ENCODE measurements around the gene TOMM20.
A peak's percentile ranks its signal among the peaks of the same experiment; 100 is the strongest.
"Not testable (repeated sequence)": the region's sequence is repeated elsewhere in the genome, so short reads cannot be mapped to it uniquely, and the experiment has no call there.

TOMM20 gene

GRCh38 chr1:235102259-235102582 is 26.4 kb downstream of the TOMM20 start:
- no peak for DNase-seq (ENCODE audit: low spot score)

GRCh38 chr1:235101558-235102258 is 26.9 kb downstream of the TOMM20 start:
- no peak for DNase-seq (ENCODE audit: low spot score)

- DNase-seq (ENCODE audit: low spot score) = peak; percentile 40
These were observed 28.4 kb downstream of the TOMM20 start for GRCh38 chr1:235100194-235100772.

GRCh38 chr1:235098991-235099390 is 29.6 kb downstream of the TOMM20 start:
- DNase-seq (ENCODE audit: low spot score) = no peak

GRCh38 chr1:235098547-235098946 is 30.1 kb downstream of the TOMM20 start:
- DNase-seq (ENCODE audit: low spot score) = no peak

- not testable (repeated sequence) for DNase-seq (ENCODE audit: low spot score)
These were observed 31.1 kb downstream of the TOMM20 start for GRCh38 chr1:235097501-235097900.

- no peak for DNase-seq (ENCODE audit: low spot score)
These were observed 32.6 kb downstream of the TOMM20 start for GRCh38 chr1:235095938-235096562.

GRCh38 chr1:235093696-235094592 is 34.7 kb downstream of the TOMM20 start:
- peak; percentile 80 for DNase-seq (ENCODE audit: low spot score)

- no peak for DNase-seq (ENCODE audit: low spot score)
These were observed 35.5 kb downstream of the TOMM20 start for GRCh38 chr1:235093013-235093695.

- DNase-seq (ENCODE audit: low spot score) = not testable (repeated sequence)
These were observed 36.2 kb downstream of the TOMM20 start for GRCh38 chr1:235092415-235092814.

GRCh38 chr1:235092045-235092406 is 36.6 kb downstream of the TOMM20 start:
- DNase-seq (ENCODE audit: low spot score) = not testable (repeated sequence)

- DNase-seq (ENCODE audit: low spot score) = not testable (repeated sequence)
These were observed 37.2 kb downstream of the TOMM20 start for GRCh38 chr1:235091319-235092044.

- no peak for DNase-seq (ENCODE audit: low spot score)
These were observed 38.1 kb downstream of the TOMM20 start for GRCh38 chr1:235090406-235091069.

- no peak for DNase-seq (ENCODE audit: low spot score)
These were observed 39.7 kb downstream of the TOMM20 start for GRCh38 chr1:235088907-235089306.

GRCh38 chr1:235088430-235088829 is 40.2 kb downstream of the TOMM20 start:
- no peak for DNase-seq (ENCODE audit: low spot score)

GRCh38 chr1:235087906-235088305 is 40.7 kb downstream of the TOMM20 start:
- no peak for DNase-seq (ENCODE audit: low spot score)

GRCh38 chr1:235085411-235086117 is 43.1 kb downstream of the TOMM20 start:
- DNase-seq (ENCODE audit: low spot score) = not testable (repeated sequence)

GRCh38 chr1:235080788-235081187 is 47.8 kb downstream of the TOMM20 start:
- not testable (repeated sequence) for DNase-seq (ENCODE audit: low spot score)

GRCh38 chr1:235080297-235080657 is 48.4 kb downstream of the TOMM20 start:
- not testable (repeated sequence) for DNase-seq (ENCODE audit: low spot score)
